ENCODE results near the gene GPBP1L1.

DNA sequence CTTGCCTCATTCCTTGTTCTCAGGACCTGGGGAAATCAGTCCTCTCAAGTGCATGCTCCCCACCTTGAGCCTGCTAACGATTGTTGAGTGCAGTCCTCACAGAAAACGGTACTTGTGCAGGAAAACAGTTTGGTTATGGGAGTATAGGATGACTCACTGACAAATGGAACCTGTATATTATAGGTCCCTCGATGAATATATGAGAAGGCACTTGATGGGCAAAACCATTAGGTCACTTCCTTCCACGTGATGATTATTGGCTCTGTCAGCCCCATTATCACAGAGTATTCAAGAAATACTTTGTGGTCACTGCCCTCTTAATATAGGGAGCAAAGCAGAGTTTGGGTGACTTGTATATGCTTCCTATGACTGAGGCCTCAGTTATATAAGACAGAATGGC, 68.7 kb downstream of the GPBP1L1 start:
- TF ChIP-seq CTCF (conservative IDR thresholded peaks at IDR 0.05) (no peak), EZH2 (IDR thresholded peaks at IDR 0.05; ENCODE audit: low read depth) (no peak)
